Spleen (tissue), 11 donors: ENCODE data around the gene TXNDC11. TPM values are rescaled to one million over a fixed set of nuclear protein-coding genes. Genes with fewer than 3 reads are reported as not detected.

Experiments
- DNase-seq: peaks from one replicate; pipeline ENCODE4 v3.0.0-alpha.2; 2020
- H3K27ac ChIP-seq, 8 donors: fragments of 200-600 bp; sonication (generic) in 7 of 8; 1 replicate in 4 of 8; 2 replicates in 4 of 8; pipeline versions ENCODE4 v1.5.0 to v1.8.0; 2016 to 2021; ENCODE audit warnings: inconsistent platforms in 4 of 8, mild to moderate bottlenecking in 4 of 8, moderate library complexity in 1 of 8
- H3K27me3 ChIP-seq, 7 donors: fragments of 200-600 bp; sonication (generic) in 6 of 7; replicated peaks in 1 of 7; 1 replicate in 4 of 7; 2 replicates in 3 of 7; pipeline versions ENCODE4 v1.5.0 to v1.8.0; 2016 to 2021; ENCODE audit warnings: inconsistent platforms in 3 of 7, mild to moderate bottlenecking in 1 of 7
- H3K36me3 ChIP-seq, 6 donors: fragments of 200-600 bp; sonication (generic) in 5 of 6; 1 replicate in 4 of 6; 2 replicates in 2 of 6; pipeline versions ENCODE4 v1.5.0 to v1.8.0; 2016 to 2021; ENCODE audit warnings: inconsistent platforms in 2 of 6
- H3K4me1 ChIP-seq, 6 donors: fragments of 200-600 bp; sonication (generic) in 5 of 6; 1 replicate in 3 of 6; 2 replicates in 3 of 6; pipeline versions ENCODE4 v1.5.0 to v1.8.0; 2016 to 2021; ENCODE audit warnings: inconsistent platforms in 3 of 6
- H3K4me3 ChIP-seq, 8 donors: fragments of 200-600 bp; sonication (generic) in 7 of 8; 1 replicate in 4 of 8; 2 replicates in 4 of 8; pipeline versions ENCODE4 v1.5.0 to v1.8.0; 2016 to 2021; ENCODE audit warnings: inconsistent platforms in 4 of 8, mild to moderate bottlenecking in 4 of 8, moderate library complexity in 2 of 8
- H3K9me3 ChIP-seq, 8 donors: fragments of 200-600 bp; sonication (generic) in 7 of 8; 1 replicate in 4 of 8; 2 replicates in 4 of 8; pipeline versions ENCODE4 v1.5.0 to v1.8.0; 2016 to 2021; ENCODE audit warnings: inconsistent platforms in 4 of 8
- CTCF ChIP-seq, 11 experiments: fragments of 200-600 bp in 7 of 11; fragments of 450-650 bp in 4 of 11; sonication (generic) in 4 of 11; IDR thresholded peaks in 8 of 11; conservative IDR thresholded peaks in 3 of 11; 1 replicate in 7 of 11; 2 replicates in 4 of 11; pipeline versions ENCODE4 v1.4.0 to v1.8.0; 2016 to 2021; ENCODE audit warnings: antibody characterized with exemption in 11 of 11, inconsistent platforms in 4 of 11, mild to moderate bottlenecking in 1 of 11
- POLR2A ChIP-seq, 3 donors: fragments of 450-650 bp; IDR thresholded peaks; one replicate each; pipeline ENCODE4 v1.5.1; 2017; ENCODE audit warnings: antibody characterized with exemption in 3 of 3, mild to moderate bottlenecking in 1 of 3
- POLR2AphosphoS5 ChIP-seq, 3 donors: sonication (generic); formaldehyde crosslinking; IDR thresholded peaks; one replicate each; pipeline ENCODE4 v1.5.1; 2017; ENCODE audit warnings: antibody characterized with exemption in 3 of 3
- WGBS, 5 donors: extraction: QIAGEN DNeasy Blood & Tissue Kit in 3 of 5; methylation state at CpG; one replicate each; pipeline versions ENCODE4 v1.1.5 to v1.1.7; 2013 to 2018; 5-methylcytosine and 5-hydroxymethylcytosine counted together
- intact Hi-C: fragments of 100-400 bp; cut with DNase I; formaldehyde crosslinking; loops from one replicate; pipeline ENCODE4 v1.15.0; 2023; ENCODE audit warnings: low total_unique reads
- polyA plus RNA-seq, 3 donors: library from polyadenylated mRNA; stranded (reverse); fragments of 200-250 nt; gene quantifications; one replicate each; pipeline ENCODE4 v1.2.1, GENCODE V29; 2013
- total RNA-seq, 7 donors: library from RNA; depleted of rRNA in 3 of 7; stranded (reverse); fragments of >200 nt in 3 of 7; fragmentation: NEBNext Ultra II Directional in 4 of 7; extraction: Animal tissue kit (Norgen Biotek cat#: 25700) in 4 of 7; gene quantifications; one replicate each; pipeline versions ENCODE4 v1.1.0 to v1.2.1, GENCODE V29; 2016 to 2021
- donor health status: healthy with polysubstance abuse.
- donor health status: DM: no; HTN: no; CAD: no; lungs with moderate emphysema.
- donor health status: DM: no; HTN: no; CAD: no.
- donor health status: Bipolar disorder and iron deficiency.
- donor health status: healthy.
- donor health status: DM: no; HTN: no; CAD: no.
- donor health status: DM: yes; HTN: yes; CAD: no.

TXNDC11 gene
- total and polyA plus RNA-seq, 10 donors, result 28.3 to 104 (median 49.3) TPM

GRCh38 chr16:11717811-11718210 is 24.8 kb downstream of the TXNDC11 start:
- Histone ChIP-seq H3K27ac (peak overlapping the region in 1 of 8 donors; percentile 4), H3K4me3 (no peak overlapping the region), H3K36me3 (peaks cover 0 to 89% (median 33%) of the 10 kb centered on the region in 6 donors), H3K4me1 (peaks cover 0 to 52% (median 10%) of the 10 kb centered on the region in 6 donors), H3K27me3 (no peaks in the 10 kb centered on the region), H3K9me3 (no peaks in the 10 kb centered on the region)
- no peak for DNase-seq
- intact Hi-C loops, result loop anchor here (10.0 kb wide), 2 partner anchors 313 to 753 kb away; no protein-coding TSS in a partner anchor
- 36 to 67% (median 50%) methylated on average over 5 of the region's 5 CpGs for WGBS, 5 donors
- TF ChIP-seq POLR2A (IDR thresholded peaks at IDR 0.05) (no peak), CTCF (IDR thresholded peaks at IDR 0.05 in 8 of 11, conservative IDR thresholded peaks at IDR 0.05 in 3 of 11) (no peak), POLR2AphosphoS5 (IDR thresholded peaks at IDR 0.05) (no peak)

DNA sequence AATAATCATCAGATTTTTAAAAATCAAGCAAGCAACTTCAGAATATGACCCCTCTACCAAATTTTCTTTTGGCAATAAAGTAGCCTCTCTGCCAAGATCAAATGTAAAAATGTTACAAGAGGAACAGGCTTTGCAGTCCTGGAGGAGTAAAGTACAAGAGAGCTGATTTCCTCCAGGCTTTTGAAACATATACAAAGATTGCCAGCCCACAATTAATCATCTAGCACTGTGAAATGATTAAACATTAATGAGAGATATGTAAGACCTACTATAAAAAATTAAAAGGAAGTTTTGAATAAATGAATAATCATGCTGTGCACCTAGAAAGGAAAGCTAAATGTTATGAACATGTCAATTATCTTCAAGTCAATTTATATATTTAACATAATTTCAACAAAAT is 26.3 kb downstream of the TXNDC11 start:
- Histone ChIP-seq H3K9me3 (no peaks in the 10 kb centered on the region), H3K36me3 (peaks cover 0 to 89% (median 28%) of the 10 kb centered on the region in 6 donors), H3K27me3 (no peaks in the 10 kb centered on the region), H3K27ac (peak overlapping the region in 1 of 8 donors; percentile 1), H3K4me3 (no peak overlapping the region), H3K4me1 (peaks cover 0 to 47% (median 10%) of the 10 kb centered on the region in 6 donors)
- TF ChIP-seq POLR2AphosphoS5 (IDR thresholded peaks at IDR 0.05) (no peak), CTCF (IDR thresholded peaks at IDR 0.05 in 8 of 11, conservative IDR thresholded peaks at IDR 0.05 in 3 of 11) (no peak), POLR2A (IDR thresholded peaks at IDR 0.05) (no peak)
- no peak for DNase-seq
- intact Hi-C loops, result loop anchor here (10.0 kb wide), 2 partner anchors 312 to 752 kb away; no protein-coding TSS in a partner anchor

DNA sequence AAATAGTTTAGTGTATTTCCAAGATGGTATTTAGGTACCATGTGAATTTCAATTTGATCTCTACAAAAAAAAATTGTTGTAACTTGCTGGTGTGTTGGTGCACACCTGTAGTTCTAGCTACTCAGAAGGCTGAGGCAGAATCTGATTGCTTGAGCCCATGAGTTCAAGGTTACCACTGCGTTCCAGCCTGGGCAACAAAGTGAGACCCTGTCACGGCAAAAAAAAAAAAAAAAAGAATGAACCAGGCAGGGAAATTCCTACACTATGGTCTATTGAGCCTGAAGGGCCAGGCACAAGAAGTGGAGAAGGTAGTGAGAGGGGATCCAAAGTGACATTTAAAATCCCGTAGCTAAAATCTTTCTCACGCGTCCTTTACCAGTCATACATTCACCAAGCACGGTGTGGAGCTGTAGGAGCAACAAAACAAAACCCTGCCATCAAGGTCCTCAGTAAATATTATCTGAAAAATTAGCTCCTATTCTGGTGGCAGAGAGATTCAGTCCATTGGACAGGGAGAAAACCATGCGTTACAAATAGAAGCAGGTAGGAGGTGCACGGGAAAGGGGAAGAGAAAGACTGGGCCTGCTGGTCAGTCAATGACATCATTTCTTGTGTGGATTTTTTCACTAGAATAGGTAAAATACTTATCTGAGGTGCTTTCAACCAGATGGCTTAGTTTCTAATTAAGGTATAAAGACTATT is 27.3 kb downstream of the TXNDC11 start:
- Histone ChIP-seq H3K4me1 (peaks cover 0 to 57% (median 12%) of the 10 kb centered on the region in 6 donors), H3K36me3 (peaks cover 0 to 89% (median 21%) of the 10 kb centered on the region in 6 donors), H3K4me3 (no peak overlapping the region), H3K9me3 (no peaks in the 10 kb centered on the region), H3K27ac (peak overlapping the region in 2 of 8 donors; percentile 1 to 31), H3K27me3 (no peaks in the 10 kb centered on the region)
- intact Hi-C loops, result loop anchor here (10.0 kb wide), 2 partner anchors 311 to 751 kb away; no protein-coding TSS in a partner anchor
- 77 to 84% (median 82%) methylated on average over 8 of the region's 8 CpGs for WGBS, 5 donors
- no peak for DNase-seq
- TF ChIP-seq POLR2AphosphoS5 (IDR thresholded peaks at IDR 0.05) (no peak), CTCF (IDR thresholded peaks at IDR 0.05 in 8 of 11, conservative IDR thresholded peaks at IDR 0.05 in 3 of 11) (no peak), POLR2A (IDR thresholded peaks at IDR 0.05) (no peak)

- H3K9me3 ChIP-seq, result no peaks in the 10 kb centered on the region
- intact Hi-C loops, result loop anchor here (5.0 to 10.0 kb wide), 3 partner anchors 180 to 747 kb away; no protein-coding TSS in a partner anchor
- H3K36me3 ChIP-seq, result peaks cover 0 to 85% (median 17%) of the 10 kb centered on the region in 6 donors
- WGBS, 5 donors, result 94 to 97% (median 95%) methylated on average over 3 of the region's 3 CpGs
- peaks cover 0 to 41% (median 13%) of the 10 kb centered on the region in 6 donors for H3K4me1 ChIP-seq
- DNase-seq, result no peak
- no peak overlapping the region for H3K27ac ChIP-seq
- H3K4me3 ChIP-seq, result no peak overlapping the region
- no peaks in the 10 kb centered on the region for H3K27me3 ChIP-seq
- TF ChIP-seq POLR2A (IDR thresholded peaks at IDR 0.05), result no peak
- no peak for TF ChIP-seq POLR2AphosphoS5 (IDR thresholded peaks at IDR 0.05)
- TF ChIP-seq CTCF (IDR thresholded peaks at IDR 0.05 in 8 of 11, conservative IDR thresholded peaks at IDR 0.05 in 3 of 11), result no peak
These were observed 30.5 kb downstream of the TXNDC11 start for GRCh38 chr16:11712122-11712521.
